ENCODE results near the gene SLC4A3.

DNA sequence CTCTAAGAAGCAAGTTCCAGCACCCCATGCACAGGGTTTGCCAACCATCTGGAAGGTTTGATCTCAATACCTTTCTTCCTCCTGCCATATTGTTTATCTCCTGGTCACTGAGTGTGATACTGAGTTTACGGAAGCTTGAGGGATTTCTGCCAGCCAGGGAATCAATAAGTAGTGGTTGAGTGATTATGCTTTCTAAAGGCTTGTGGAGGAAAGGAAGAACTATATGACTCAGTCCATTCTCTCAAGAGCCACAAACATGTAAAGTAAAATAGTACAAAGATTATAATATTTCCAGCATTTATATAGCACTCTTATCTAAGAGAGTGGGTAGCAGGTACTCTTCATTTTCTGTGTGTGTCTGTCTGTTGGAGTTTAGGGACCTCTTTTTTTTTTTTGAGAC is 49.2 kb downstream of the SLC4A3 start:
- TF ChIP-seq, protein P1, sequence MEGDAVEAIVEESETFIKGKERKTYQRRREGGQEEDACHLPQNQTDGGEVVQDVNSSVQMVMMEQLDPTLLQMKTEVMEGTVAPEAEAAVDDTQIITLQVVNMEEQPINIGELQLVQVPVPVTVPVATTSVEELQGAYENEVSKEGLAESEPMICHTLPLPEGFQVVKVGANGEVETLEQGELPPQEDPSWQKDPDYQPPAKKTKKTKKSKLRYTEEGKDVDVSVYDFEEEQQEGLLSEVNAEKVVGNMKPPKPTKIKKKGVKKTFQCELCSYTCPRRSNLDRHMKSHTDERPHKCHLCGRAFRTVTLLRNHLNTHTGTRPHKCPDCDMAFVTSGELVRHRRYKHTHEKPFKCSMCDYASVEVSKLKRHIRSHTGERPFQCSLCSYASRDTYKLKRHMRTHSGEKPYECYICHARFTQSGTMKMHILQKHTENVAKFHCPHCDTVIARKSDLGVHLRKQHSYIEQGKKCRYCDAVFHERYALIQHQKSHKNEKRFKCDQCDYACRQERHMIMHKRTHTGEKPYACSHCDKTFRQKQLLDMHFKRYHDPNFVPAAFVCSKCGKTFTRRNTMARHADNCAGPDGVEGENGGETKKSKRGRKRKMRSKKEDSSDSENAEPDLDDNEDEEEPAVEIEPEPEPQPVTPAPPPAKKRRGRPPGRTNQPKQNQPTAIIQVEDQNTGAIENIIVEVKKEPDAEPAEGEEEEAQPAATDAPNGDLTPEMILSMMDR (conservative IDR thresholded peaks at IDR 0.05; ENCODE audit: low read depth, low read length), result no peak
- TF ChIP-seq EZH2 (IDR thresholded peaks at IDR 0.05; ENCODE audit: borderline replicate concordance, low read depth, low read length, poor library complexity, severe bottlenecking), result no peak
